Coronary artery (tissue), 2 donors: ENCODE data around the gene L3MBTL2.

Experiments
- DNase-seq: peaks from one replicate; pipeline ENCODE4 v3.0.0-alpha.2; 2017; ENCODE audit warnings: low spot score
- H3K27ac ChIP-seq, 2 donors: fragments of 200-600 bp; sonication (generic); one replicate each; pipeline ENCODE4 v1.5.1; 2016 to 2019
- H3K4me3 ChIP-seq: fragments of 200-600 bp; sonication (generic); 2 replicates; pipeline ENCODE4 v1.5.1; 2016; ENCODE audit warnings: mild to moderate bottlenecking, moderate library complexity
- CTCF ChIP-seq: fragments of 200-600 bp; sonication (generic); IDR thresholded peaks from one replicate; pipeline ENCODE4 v1.5.1; 2019; ENCODE audit warnings: antibody characterized with exemption

Gene L3MBTL2

GRCh38 chr22:41241133-41241676 is 36.1 kb downstream of the L3MBTL2 start:
- Histone ChIP-seq H3K27ac (no peak overlapping the region), H3K4me3 (no peak overlapping the region)
- no peak for TF ChIP-seq CTCF
- no peak for DNase-seq

GRCh38 chr22:41242396-41243117 is 37.4 kb downstream of the L3MBTL2 start:
- H3K4me3 ChIP-seq: no peak overlapping the region
- no peak overlapping the region for H3K27ac ChIP-seq
- TF ChIP-seq CTCF: no peak
- DNase-seq: no peak

GRCh38 chr22:41243361-41243760 is 38.2 kb downstream of the L3MBTL2 start:
- Histone ChIP-seq H3K27ac (no peak overlapping the region), H3K4me3 (no peak overlapping the region)
- DNase-seq: no peak
- TF ChIP-seq CTCF: no peak

- no peak overlapping the region for H3K4me3 ChIP-seq
- no peak overlapping the region for H3K27ac ChIP-seq
- TF ChIP-seq CTCF: no peak
- DNase-seq: no peak
Observed at GRCh38 chr22:41245917-41246499, 40.9 kb downstream of the L3MBTL2 start.

GRCh38 chr22:41247703-41248102 is 42.6 kb downstream of the L3MBTL2 start:
- no peak for DNase-seq
- Histone ChIP-seq H3K4me3 (no peak overlapping the region), H3K27ac (no peak overlapping the region)
- no peak for TF ChIP-seq CTCF

GRCh38 chr22:41248314-41248713 is 43.2 kb downstream of the L3MBTL2 start:
- no peak overlapping the region for H3K4me3 ChIP-seq
- TF ChIP-seq CTCF: no peak
- H3K27ac ChIP-seq: no peak overlapping the region
- DNase-seq: no peak

- no peak overlapping the region for H3K27ac ChIP-seq
- H3K4me3 ChIP-seq: no peak overlapping the region
- DNase-seq: no peak
- no peak for TF ChIP-seq CTCF
Observed at GRCh38 chr22:41248758-41249157, 43.6 kb downstream of the L3MBTL2 start.
